Inflammatory macrophage (primary cell): Measurements from ENCODE around the gene SKOR2.

ENCODE experiments used
- DNase-seq, 2 donors: peaks; one replicate each; pipeline ENCODE4 v3.0.0-alpha.2; 2020 to 2022
- total RNA-seq, 18 experiments: gene quantifications; one replicate each; lab custom pipeline; 2026; ENCODE audit warnings: mixed read lengths in 6 of 18, inconsistent platforms in 2 of 18; lab: John Stamatoyannopoulos, UW

Gene SKOR2, protein sequence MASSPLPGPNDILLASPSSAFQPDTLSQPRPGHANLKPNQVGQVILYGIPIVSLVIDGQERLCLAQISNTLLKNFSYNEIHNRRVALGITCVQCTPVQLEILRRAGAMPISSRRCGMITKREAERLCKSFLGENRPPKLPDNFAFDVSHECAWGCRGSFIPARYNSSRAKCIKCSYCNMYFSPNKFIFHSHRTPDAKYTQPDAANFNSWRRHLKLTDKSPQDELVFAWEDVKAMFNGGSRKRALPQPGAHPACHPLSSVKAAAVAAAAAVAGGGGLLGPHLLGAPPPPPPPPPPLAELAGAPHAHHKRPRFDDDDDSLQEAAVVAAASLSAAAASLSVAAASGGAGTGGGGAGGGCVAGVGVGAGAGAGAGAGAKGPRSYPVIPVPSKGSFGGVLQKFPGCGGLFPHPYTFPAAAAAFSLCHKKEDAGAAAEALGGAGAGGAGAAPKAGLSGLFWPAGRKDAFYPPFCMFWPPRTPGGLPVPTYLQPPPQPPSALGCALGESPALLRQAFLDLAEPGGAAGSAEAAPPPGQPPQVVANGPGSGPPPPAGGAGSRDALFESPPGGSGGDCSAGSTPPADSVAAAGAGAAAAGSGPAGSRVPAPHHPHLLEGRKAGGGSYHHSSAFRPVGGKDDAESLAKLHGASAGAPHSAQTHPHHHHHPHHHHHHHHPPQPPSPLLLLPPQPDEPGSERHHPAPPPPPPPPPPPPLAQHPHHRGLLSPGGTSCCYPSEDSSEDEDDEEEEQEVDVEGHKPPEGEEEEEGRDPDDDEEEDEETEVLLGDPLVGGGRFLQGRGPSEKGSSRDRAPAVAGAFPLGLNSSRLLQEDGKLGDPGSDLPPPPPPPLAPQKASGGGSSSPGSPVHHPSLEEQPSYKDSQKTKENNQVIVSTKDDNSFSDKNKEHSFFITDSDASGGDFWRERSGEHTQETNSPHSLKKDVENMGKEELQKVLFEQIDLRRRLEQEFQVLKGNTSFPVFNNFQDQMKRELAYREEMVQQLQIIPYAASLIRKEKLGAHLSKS
- total RNA-seq = 0 to 0.07 (median 0) reads per million in 18 experiments

DNA sequence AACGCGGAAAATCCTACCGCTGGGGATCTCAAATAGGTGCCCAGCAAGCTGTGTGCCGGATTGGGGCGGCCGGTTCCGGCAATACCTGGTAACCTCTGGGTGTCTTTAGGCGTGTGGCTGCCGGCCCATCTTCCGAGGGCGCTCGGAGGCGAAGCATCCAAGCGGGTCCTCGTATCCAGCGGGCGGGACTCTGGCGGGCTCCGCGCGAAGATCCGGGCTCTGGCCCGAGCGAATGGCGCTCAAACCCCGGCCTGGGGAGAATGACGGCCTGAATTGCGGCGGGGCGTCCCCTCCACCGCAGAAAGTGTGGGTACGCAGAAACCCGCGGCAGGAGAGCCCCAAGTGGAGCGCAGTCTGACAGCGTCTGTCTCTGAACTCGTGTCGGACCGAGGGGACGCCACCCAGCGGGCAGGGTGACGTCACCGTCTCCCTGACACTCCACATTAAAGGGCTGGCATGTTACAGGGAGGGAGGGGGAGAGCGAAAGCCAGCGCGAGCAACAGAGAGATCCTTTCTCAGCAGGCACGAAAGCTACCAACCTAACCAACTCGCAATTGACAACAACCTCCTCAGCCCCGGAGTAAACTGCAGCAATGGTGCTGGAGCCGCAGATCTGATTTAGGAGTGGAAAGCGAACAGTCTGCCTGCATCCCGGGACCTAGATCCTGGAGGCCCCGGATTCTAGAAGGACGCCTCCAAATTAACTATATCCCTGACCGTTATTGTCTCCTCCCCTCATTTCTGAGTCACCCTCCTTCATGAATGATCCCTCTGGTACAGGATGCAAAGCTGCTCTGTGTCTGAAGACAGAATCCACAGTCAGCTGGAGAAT, at the start of gene SKOR2:
SKOR2 (minus strand) TSS at position 372 of the 832 bp plus-strand sequence. CDS start 2,477 bp downstream, outside the sequence.
- no peak for DNase-seq

GRCh38 chr18:47296462-47296861, 45.0 kb upstream of the SKOR2 start:
- DNase-seq = no peak

DNA sequence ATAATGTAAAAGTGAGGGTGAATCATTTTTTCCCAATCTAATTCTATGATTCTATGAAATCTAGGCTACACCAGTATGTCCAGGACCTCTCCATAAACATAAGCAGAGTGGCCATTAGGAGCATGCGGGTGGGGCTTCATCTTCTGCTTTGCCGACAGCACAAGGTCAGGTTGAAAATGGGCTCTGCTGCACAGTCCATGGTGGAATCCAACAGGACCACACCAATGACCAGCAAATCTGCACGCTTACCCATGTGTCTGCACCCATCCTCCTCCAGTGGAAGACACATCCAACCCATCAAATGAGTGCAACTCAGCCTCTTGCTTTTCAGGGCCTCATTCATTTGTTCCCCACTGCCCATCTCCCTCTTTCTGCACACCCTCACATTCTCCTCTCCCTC, 43.3 kb upstream of the SKOR2 start:
- no peak for DNase-seq

DNA sequence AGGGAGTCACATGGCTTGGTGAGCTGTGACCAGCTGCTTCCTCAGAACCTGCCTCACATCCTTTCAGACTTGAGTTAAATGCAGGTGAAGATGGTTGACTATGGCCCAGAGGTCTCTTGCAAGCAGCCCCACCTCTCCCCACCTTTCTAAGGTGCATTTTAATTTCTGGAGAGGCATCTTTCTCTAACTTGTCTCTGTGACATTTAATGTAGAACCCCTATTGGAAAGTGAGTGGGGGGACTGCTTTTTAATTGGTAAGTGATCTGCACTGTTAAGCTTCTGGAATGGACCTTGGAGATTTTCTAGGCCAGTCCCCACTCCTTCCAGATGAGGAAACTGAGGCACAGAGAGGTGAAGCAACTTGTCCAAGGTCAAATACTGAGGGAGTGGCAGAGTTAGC, 37.3 kb upstream of the SKOR2 start:
- no peak for DNase-seq

GRCh38 chr18:47287911-47288585, 36.6 kb upstream of the SKOR2 start:
- DNase-seq = no peak

DNA sequence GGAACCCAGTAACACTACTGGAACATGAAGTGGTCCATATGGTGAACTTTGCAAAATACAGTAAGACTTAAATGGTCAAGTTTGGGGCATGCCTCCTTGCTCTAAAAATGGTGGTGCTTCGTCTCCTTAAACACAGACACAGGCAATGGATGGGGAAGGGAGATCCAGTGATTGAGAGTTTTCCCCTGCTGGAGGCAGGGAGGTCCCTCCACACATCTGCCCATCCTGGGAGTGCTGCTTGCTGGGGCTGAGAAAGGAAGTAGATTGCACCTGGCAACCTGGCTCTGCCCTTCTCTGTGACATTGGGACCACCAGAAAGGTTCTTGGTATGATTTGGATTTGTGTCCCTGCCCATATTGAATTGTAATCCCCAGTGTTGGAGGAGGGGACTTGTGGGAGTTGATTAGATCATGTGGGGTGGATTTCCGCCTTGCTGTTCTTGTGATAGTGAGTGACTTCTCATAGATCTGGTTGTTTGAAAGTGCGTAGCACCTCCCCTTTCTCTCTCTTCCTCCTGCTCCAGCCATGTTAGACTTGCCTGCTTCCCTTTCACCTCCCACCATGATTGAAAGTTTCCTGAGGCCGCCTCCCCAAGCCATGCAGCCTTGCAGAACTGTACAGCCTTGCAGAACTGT, 35.4 kb upstream of the SKOR2 start:
- no peak for DNase-seq

GRCh38 chr18:47285456-47285855, 34.0 kb upstream of the SKOR2 start:
- DNase-seq = no peak

- DNase-seq = no peak
Measured at GRCh38 chr18:47284721-47285395, 33.4 kb upstream of the SKOR2 start.

- DNase-seq = no peak
Measured at GRCh38 chr18:47283476-47283875, 32.0 kb upstream of the SKOR2 start.

- no peak for DNase-seq
Measured at GRCh38 chr18:47280121-47280520, 28.7 kb upstream of the SKOR2 start.

DNA sequence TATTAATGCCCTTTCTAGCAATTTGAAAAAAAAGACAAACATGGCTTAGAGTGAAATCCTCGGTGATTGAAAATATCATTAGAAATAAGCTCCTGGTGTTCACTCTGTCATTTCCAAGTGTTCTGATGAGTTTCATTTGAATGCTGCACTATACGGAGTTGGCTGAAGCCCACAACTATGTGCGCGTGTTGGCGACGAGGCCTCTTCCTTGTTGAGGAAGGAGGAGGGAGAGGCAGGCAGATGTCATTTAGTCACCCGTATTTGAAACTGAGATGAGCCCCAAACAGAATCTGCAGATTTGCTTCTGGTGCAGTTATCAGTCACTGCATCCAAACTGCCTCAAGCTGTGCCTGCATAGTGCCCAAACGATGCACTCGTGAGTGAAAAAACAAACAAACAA, 23.5 kb upstream of the SKOR2 start:
- no peak for DNase-seq

DNA sequence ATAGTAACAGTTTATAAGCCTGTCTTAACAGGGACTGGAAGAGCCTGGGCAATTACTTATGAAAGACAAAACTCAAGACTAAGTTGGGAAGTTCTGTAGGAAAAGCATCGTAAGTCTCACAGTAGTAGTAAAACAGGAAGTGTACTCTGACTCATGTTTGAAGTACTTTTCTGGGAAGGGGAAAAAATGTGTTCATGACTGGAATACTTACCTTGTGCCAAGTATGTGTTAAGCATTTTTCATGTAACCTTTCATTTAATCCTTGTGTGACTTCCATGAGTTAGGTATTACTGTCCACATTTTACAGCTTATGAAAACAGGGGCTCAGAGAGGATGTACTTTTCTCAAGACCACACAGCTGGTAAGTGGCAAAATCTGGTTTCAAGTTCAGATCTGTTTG, 13.7 kb upstream of the SKOR2 start:
- DNase-seq = no peak

- DNase-seq = no peak
Measured at GRCh38 chr18:47264308-47264700, 12.8 kb upstream of the SKOR2 start.

- DNase-seq = no peak
Measured at GRCh38 chr18:47263430-47264307, 12.2 kb upstream of the SKOR2 start.

GRCh38 chr18:47263150-47263429, 11.6 kb upstream of the SKOR2 start:
- no peak for DNase-seq

DNA sequence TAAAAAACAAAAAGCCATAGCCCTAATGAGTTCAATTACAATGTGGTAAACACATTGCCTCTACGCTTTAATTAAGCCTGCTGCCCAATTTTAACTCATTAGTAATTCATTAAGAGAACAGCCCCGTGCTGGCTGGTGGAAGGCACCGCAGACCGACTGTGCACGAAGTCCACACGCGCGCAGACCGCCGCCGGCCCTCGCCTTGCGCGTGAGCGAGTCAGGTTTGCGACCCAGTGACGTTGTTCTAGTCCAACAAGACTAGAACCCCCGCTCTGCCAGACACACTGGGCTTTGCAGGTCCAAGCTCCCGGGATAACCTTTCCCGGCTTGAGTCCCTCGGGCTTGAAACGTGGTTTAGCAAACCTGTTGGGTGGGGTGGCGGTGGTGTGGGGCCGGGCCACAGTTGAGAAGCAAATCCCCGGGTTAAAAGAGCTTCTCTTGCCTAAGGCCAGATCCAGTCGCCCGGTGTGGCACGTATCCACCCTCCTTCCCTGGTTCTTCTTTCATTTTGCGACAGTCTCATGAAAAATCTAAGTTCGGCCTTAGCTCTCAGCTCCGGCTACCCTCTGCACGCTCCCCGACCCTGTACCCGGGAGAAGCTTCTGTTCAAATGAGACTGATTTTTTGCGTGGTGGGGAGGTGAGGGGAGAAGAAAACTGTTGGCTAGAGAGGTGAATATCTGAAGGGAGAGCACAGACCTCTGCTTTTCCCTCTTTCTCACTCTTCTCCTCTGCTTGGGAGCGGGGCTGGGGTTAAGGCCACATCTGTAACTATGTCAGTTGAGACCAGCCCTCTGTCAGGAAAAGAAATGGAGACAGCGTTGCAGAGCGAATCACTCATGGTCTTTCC, 11.1 kb upstream of the SKOR2 start:
- DNase-seq = no peak

DNA sequence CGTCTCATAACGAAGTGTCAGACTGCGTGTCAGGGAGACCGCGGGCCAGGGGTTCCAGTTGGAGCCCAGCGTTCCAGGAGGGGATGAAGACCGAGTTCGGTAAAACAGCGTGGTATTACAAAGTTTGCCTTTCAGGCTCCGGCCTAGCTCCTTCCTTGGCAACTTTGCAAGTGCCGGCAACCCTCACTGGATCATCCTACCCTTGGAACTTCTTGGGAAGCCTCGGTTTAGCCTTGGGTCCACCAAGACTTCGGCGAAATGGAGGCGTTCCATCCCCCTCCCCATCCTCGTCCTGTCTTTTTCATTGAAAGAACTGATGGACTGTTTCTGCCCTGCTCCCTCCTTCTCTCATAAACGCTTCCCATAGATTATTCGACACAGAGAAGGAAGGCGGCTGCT, 10.4 kb upstream of the SKOR2 start:
- no peak for DNase-seq

- no peak for DNase-seq
Measured at GRCh38 chr18:47260924-47261701, 9.7 kb upstream of the SKOR2 start.
